BE2C (cell line): Measurements from ENCODE around the gene OR4C5. TPM values are rescaled to one million over a fixed set of nuclear protein-coding genes. Genes with fewer than 3 reads are reported as not detected.
"Not testable (repeated sequence)": the region's sequence is repeated elsewhere in the genome, so short reads cannot be mapped to it uniquely, and the experiment has no call there.

ENCODE experiments used
- DNase-seq: peaks from one replicate; pipeline ENCODE4 v3.0.0-alpha.2; 2020
- H3K27me3 ChIP-seq: fragments of 250-450 bp; sonication (Bioruptor Pico); 2 replicates; pipeline ENCODE4 v1.5.1; 2020; ENCODE audit warnings: mild to moderate bottlenecking
- H3K36me3 ChIP-seq: fragments of 250-450 bp; sonication (Bioruptor Pico); 2 replicates; pipeline ENCODE4 v1.5.1; 2020; ENCODE audit warnings: mild to moderate bottlenecking
- H3K4me1 ChIP-seq: fragments of 250-450 bp; sonication (Bioruptor Pico); 2 replicates; pipeline ENCODE4 v1.5.1; 2020
- H3K4me3 ChIP-seq: 2 replicates; pipeline ENCODE4 v1.5.1; 2011; ENCODE audit warnings: low read depth, low read length
- H3K9me3 ChIP-seq: fragments of 250-450 bp; sonication (Bioruptor Pico); 2 replicates; pipeline ENCODE4 v1.5.1; 2020
- CTCF ChIP-seq: IDR thresholded peaks from 2 replicates; pipeline ENCODE4 v1.5.1; 2012; ENCODE audit warnings: mild to moderate bottlenecking, low read depth, low read length
- polyA plus RNA-seq: library from polyadenylated mRNA; unstranded; fragments of >200 nt; gene quantifications from one replicate; pipeline ENCODE4 v1.2.1, GENCODE V29; 2012; ENCODE audit warnings: low read depth, missing spikeins; ENCODE audit not compliant: insufficient read length, insufficient read depth

The OR4C5 gene
- polyA plus RNA-seq = not detected

- no peak for TF ChIP-seq CTCF
- Histone ChIP-seq H3K36me3 (no peaks in the 10 kb centered on the region), H3K9me3 (no peaks in the 10 kb centered on the region), H3K4me1 (no peaks in the 10 kb centered on the region), H3K27me3 (no peaks in the 10 kb centered on the region), H3K4me3 (no peak within 1 kb of the TSS)
- no peak for DNase-seq
These were observed at the start of gene OR4C5 for GRCh38 chr11:48366365-48366764. Gene OR4C5 (minus strand): TSS chr11:48366465. CDS start chr11:48366465, 0 bp downstream.

GRCh38 chr11:48384670-48385069 lies 18.4 kb upstream of the OR4C5 start:
- no peaks in the 10 kb centered on the region for H3K9me3 ChIP-seq
- no peaks in the 10 kb centered on the region for H3K4me1 ChIP-seq
- no peak for TF ChIP-seq CTCF
- no peaks in the 10 kb centered on the region for H3K27me3 ChIP-seq
- no peaks in the 10 kb centered on the region for H3K36me3 ChIP-seq
- DNase-seq = no peak
- H3K4me3 ChIP-seq = no peak overlapping the region

- H3K4me3 ChIP-seq, H3K27me3 ChIP-seq, H3K36me3 ChIP-seq, H3K9me3 ChIP-seq, DNase-seq, H3K4me1 ChIP-seq: not testable (repeated sequence)
These were observed 17.9 kb upstream of the OR4C5 start for GRCh38 chr11:48384151-48384550.

GRCh38 chr11:48361289-48361688 lies 5.0 kb downstream of the OR4C5 start:
- not testable (repeated sequence) for H3K36me3 ChIP-seq, H3K27me3 ChIP-seq, DNase-seq, H3K4me3 ChIP-seq, H3K4me1 ChIP-seq, H3K9me3 ChIP-seq

- no peaks in the 10 kb centered on the region for H3K36me3 ChIP-seq
- no peaks in the 10 kb centered on the region for H3K9me3 ChIP-seq
- no peaks in the 10 kb centered on the region for H3K27me3 ChIP-seq
- no peak for TF ChIP-seq CTCF
- no peak overlapping the region for H3K4me3 ChIP-seq
- no peak for DNase-seq
- H3K4me1 ChIP-seq = no peaks in the 10 kb centered on the region
These were observed 11.6 kb downstream of the OR4C5 start for GRCh38 chr11:48354677-48355076.

- H3K4me3 ChIP-seq = no peak overlapping the region
- H3K36me3 ChIP-seq = no peaks in the 10 kb centered on the region
- no peak for DNase-seq
- no peaks in the 10 kb centered on the region for H3K4me1 ChIP-seq
- H3K9me3 ChIP-seq = no peaks in the 10 kb centered on the region
- H3K27me3 ChIP-seq = no peaks in the 10 kb centered on the region
- TF ChIP-seq CTCF = no peak
These were observed 12.3 kb downstream of the OR4C5 start for GRCh38 chr11:48354013-48354412.

GRCh38 chr11:48346286-48346685 lies 20.0 kb downstream of the OR4C5 start:
- not testable (repeated sequence) for H3K9me3 ChIP-seq, H3K36me3 ChIP-seq, H3K27me3 ChIP-seq, DNase-seq, H3K4me1 ChIP-seq, H3K4me3 ChIP-seq

GRCh38 chr11:48342505-48342904 lies 23.8 kb downstream of the OR4C5 start:
- not testable (repeated sequence) for H3K4me1 ChIP-seq, H3K9me3 ChIP-seq

More at GRCh38 chr11:48342505-48342904, 23.8 kb downstream of the OR4C5 start:
- DNase-seq, H3K4me3 ChIP-seq, H3K27me3 ChIP-seq, H3K36me3 ChIP-seq: not testable (repeated sequence)
